Measurements from ENCODE around the gene SPDYE3. TPM values are rescaled to one million over a fixed set of nuclear protein-coding genes. Genes with fewer than 3 reads are reported as not detected.

SPDYE3 gene
- total RNA-seq, 1 experiment from 2014 or later = not detected

Small RNAs within 50 kb of the gene (small RNA-seq; reads per million reads assigned to genes)
- gene RF00019 = not detected

Other genes starting within 250 kb of the SPDYE3 start
- gene ZNF3, start 226.0 kb upstream of the SPDYE3 start, total RNA-seq (2014; rRNA removed; shearing (Covaris generic)) = 22.2 and 23.6 TPM in 2 replicates
- gene COPS6, start 218.7 kb upstream of the SPDYE3 start, total RNA-seq (2014; rRNA removed; shearing (Covaris generic)) = 111 and 128 TPM in 2 replicates
- 461 and 531 TPM in 2 replicates for gene MCM7, start 206.3 kb upstream of the SPDYE3 start, total RNA-seq (2014; rRNA removed; shearing (Covaris generic))
- 36.8 and 38.1 TPM in 2 replicates for gene AP4M1, start 206.1 kb upstream of the SPDYE3 start, total RNA-seq (2014; rRNA removed; shearing (Covaris generic))
- gene TAF6, start 188.3 kb upstream of the SPDYE3 start, total RNA-seq (2014; rRNA removed; shearing (Covaris generic)) = 45.0 and 65.5 TPM in 2 replicates
- 2.7 and 5.5 TPM in 2 replicates for gene CNPY4, start 188.1 kb upstream of the SPDYE3 start, total RNA-seq (2014; rRNA removed; shearing (Covaris generic))
- 1.3 and 2.9 TPM in 2 replicates for gene MBLAC1, start 180.7 kb upstream of the SPDYE3 start, total RNA-seq (2014; rRNA removed; shearing (Covaris generic))
- gene LAMTOR4, start 158.8 kb upstream of the SPDYE3 start, total RNA-seq (2014; rRNA removed; shearing (Covaris generic)) = 310 and 344 TPM in 2 replicates
- 22.5 and 27.8 TPM in 2 replicates for gene TRAPPC14, start 149.0 kb upstream of the SPDYE3 start, total RNA-seq (2014; rRNA removed; shearing (Covaris generic))
- gene GAL3ST4, start 139.1 kb upstream of the SPDYE3 start, total RNA-seq (2014; rRNA removed; shearing (Covaris generic)) = not detected in 2 replicates
- 1.7 and 4.2 TPM in 2 replicates for gene GPC2, start 130.3 kb upstream of the SPDYE3 start, total RNA-seq (2014; rRNA removed; shearing (Covaris generic))
- 0.05 and 0.08 TPM in 2 replicates for gene STAG3, start 129.8 kb upstream of the SPDYE3 start, total RNA-seq (2014; rRNA removed; shearing (Covaris generic))
- gene PVRIG, start 87.8 kb upstream of the SPDYE3 start, total RNA-seq (2014; rRNA removed; shearing (Covaris generic)) = not detected in 2 replicates
- 104 and 119 TPM in 2 replicates for gene PILRB, start 50.4 kb downstream of the SPDYE3 start, total RNA-seq (2014; rRNA removed; shearing (Covaris generic))
- gene PILRA, start 65.8 kb downstream of the SPDYE3 start, total RNA-seq (2014; rRNA removed; shearing (Covaris generic)) = 2.1 TPM in 1 of 2 replicates, not detected in the other
- 0.76 and 1.0 TPM in 2 replicates for gene ZCWPW1, start 121.0 kb downstream of the SPDYE3 start, total RNA-seq (2014; rRNA removed; shearing (Covaris generic))
- gene MEPCE, start 122.1 kb downstream of the SPDYE3 start, total RNA-seq (2014; rRNA removed; shearing (Covaris generic)) = 80.9 and 89.1 TPM in 2 replicates
- 102 and 110 TPM in 2 replicates for gene PPP1R35, start 128.8 kb downstream of the SPDYE3 start, total RNA-seq (2014; rRNA removed; shearing (Covaris generic))
- gene SPACDR, start 156.6 kb downstream of the SPDYE3 start, total RNA-seq (2014; rRNA removed; shearing (Covaris generic)) = 0.21 and 0.64 TPM in 2 replicates
- gene TSC22D4, start 171.5 kb downstream of the SPDYE3 start, total RNA-seq (2014; rRNA removed; shearing (Covaris generic)) = 102 and 123 TPM in 2 replicates
- 0.03 and 0.21 TPM in 2 replicates for gene NYAP1, start 176.2 kb downstream of the SPDYE3 start, total RNA-seq (2014; rRNA removed; shearing (Covaris generic))
- 29.8 and 30.4 TPM in 2 replicates for gene AGFG2, start 231.5 kb downstream of the SPDYE3 start, total RNA-seq (2014; rRNA removed; shearing (Covaris generic))